Testis (tissue), 2 donors: ENCODE data around the gene DLEC1.

Experiments
- POLR2A ChIP-seq: fragments of 450-650 bp; IDR thresholded peaks from one replicate; pipeline ENCODE4 v1.6.1; 2017; ENCODE audit warnings: antibody characterized with exemption, mild to moderate bottlenecking, moderate library complexity
- TF ChIP-seq, protein P1 (sequence below), 3 experiments: fragments of 450-650 bp in 2 of 3; fragments of 200-600 bp in 1 of 3; sonication (generic) in 1 of 3; IDR thresholded peaks; one replicate each; pipeline ENCODE4 v1.5.1; 2016 to 2019; ENCODE audit warnings: antibody characterized with exemption in 3 of 3, mild to moderate bottlenecking in 2 of 3, moderate library complexity in 1 of 3

GRCh38 chr3:38111201-38111600 is 72.2 kb downstream of the DLEC1 start:
- TF ChIP-seq, protein P1, sequence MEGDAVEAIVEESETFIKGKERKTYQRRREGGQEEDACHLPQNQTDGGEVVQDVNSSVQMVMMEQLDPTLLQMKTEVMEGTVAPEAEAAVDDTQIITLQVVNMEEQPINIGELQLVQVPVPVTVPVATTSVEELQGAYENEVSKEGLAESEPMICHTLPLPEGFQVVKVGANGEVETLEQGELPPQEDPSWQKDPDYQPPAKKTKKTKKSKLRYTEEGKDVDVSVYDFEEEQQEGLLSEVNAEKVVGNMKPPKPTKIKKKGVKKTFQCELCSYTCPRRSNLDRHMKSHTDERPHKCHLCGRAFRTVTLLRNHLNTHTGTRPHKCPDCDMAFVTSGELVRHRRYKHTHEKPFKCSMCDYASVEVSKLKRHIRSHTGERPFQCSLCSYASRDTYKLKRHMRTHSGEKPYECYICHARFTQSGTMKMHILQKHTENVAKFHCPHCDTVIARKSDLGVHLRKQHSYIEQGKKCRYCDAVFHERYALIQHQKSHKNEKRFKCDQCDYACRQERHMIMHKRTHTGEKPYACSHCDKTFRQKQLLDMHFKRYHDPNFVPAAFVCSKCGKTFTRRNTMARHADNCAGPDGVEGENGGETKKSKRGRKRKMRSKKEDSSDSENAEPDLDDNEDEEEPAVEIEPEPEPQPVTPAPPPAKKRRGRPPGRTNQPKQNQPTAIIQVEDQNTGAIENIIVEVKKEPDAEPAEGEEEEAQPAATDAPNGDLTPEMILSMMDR (IDR thresholded peaks at IDR 0.05): no peak
- no peak for TF ChIP-seq POLR2A
